SK-N-SH (cell line): ENCODE results near the gene KRTAP5-8. TPM values are rescaled to one million over a fixed set of nuclear protein-coding genes. Genes with fewer than 3 reads are reported as not detected.

Source experiments
- CTCF ChIA-PET: fragments of 300-600, 350-600 bp; formaldehyde crosslinking; extraction: SDS; loops from one replicate; lab custom pipeline; 2021; lab: Yijun Ruan, JAX
- POLR2A ChIA-PET: fragments of 350-600 bp; sonication (Branson Sonifier 250); formaldehyde crosslinking; extraction: SDS; loops from one replicate; lab custom pipeline; 2020; ENCODE audit warnings: antibody characterized with exemption, inconsistent platforms; lab: Yijun Ruan, JAX
- DNase-seq: peaks from one replicate; pipeline ENCODE4 v3.0.0; 2012
- H2AFZ ChIP-seq: fragments of 200-600 bp; sonication (generic); 2 replicates; pipeline ENCODE4 v1.8.1; 2016; ENCODE audit warnings: antibody characterized with exemption, mild to moderate bottlenecking, low read depth
- H3F3A ChIP-seq: fragments of 200-600 bp; sonication (generic); replicated peaks from 2 replicates; pipeline ENCODE3; 2016; ENCODE audit warnings: antibody characterized with exemption, mild to moderate bottlenecking; ENCODE audit not compliant: insufficient read depth
- H3K27ac ChIP-seq, 2 experiments: fragments of 200-500 bp in 1 of 2; fragments of 200-600 bp in 1 of 2; sonication (Bioruptor generic) in 1 of 2; sonication (generic), shearing (Covaris generic) in 1 of 2; 2 replicates each; pipeline versions ENCODE4 v1.5.1 to v1.6.1; 2014 to 2016; ENCODE audit warnings: low read depth in 2 of 2, inconsistent platforms in 1 of 2, low read length in 1 of 2, mild to moderate bottlenecking in 1 of 2, mixed read lengths in 1 of 2
- H3K27me3 ChIP-seq: fragments of 200-600 bp; sonication (generic), shearing (Covaris generic); 2 replicates; pipeline ENCODE4 v1.6.1; 2016; ENCODE audit warnings: mixed run types; ENCODE audit not compliant: insufficient read depth
- H3K36me3 ChIP-seq, 2 experiments: fragments of 200-500 bp in 1 of 2; fragments of 200-600 bp in 1 of 2; sonication (Bioruptor generic) in 1 of 2; sonication (generic) in 1 of 2; replicated peaks in 1 of 2; 2 replicates each; pipeline versions ENCODE3 to v1.5.1; 2014 to 2016; ENCODE audit warnings: low read length in 1 of 2, mild to moderate bottlenecking in 1 of 2; ENCODE audit not compliant: insufficient read depth in 2 of 2, control insufficient read depth in 1 of 2
- H3K4me1 ChIP-seq, 2 experiments: fragments of 200-500 bp in 1 of 2; fragments of 200-600 bp in 1 of 2; sonication (Bioruptor generic) in 1 of 2; sonication (generic), shearing (Covaris generic) in 1 of 2; 2 replicates each; pipeline versions ENCODE4 v1.5.1 to v1.6.1; 2014 to 2016; ENCODE audit warnings: low read depth in 1 of 2, low read length in 1 of 2, mixed run types in 1 of 2; ENCODE audit not compliant: insufficient read depth in 2 of 2, control insufficient read depth in 1 of 2
- H3K4me2 ChIP-seq: fragments of 200-600 bp; sonication (generic), shearing (Covaris generic); 2 replicates; pipeline ENCODE4 v1.6.1; 2017; ENCODE audit warnings: mixed run types
- H3K4me3 ChIP-seq, 2 experiments: fragments of 200-500 bp in 1 of 2; fragments of 200-600 bp in 1 of 2; sonication (Bioruptor generic) in 1 of 2; sonication (generic), shearing (Covaris generic) in 1 of 2; 2 replicates each; pipeline versions ENCODE4 v1.5.1 to v1.8.1; 2014 to 2016; ENCODE audit warnings: low read depth in 2 of 2, inconsistent platforms in 1 of 2, low read length in 1 of 2, mild to moderate bottlenecking in 1 of 2, mixed read lengths in 1 of 2, moderate library complexity in 1 of 2
- H3K79me2 ChIP-seq: fragments of 200-600 bp; sonication (generic); 2 replicates; pipeline ENCODE4 v1.8.1; 2017; ENCODE audit warnings: mild to moderate bottlenecking; ENCODE audit not compliant: insufficient read depth
- H3K9ac ChIP-seq: fragments of 200-600 bp; sonication (generic); 2 replicates; pipeline ENCODE4 v1.6.1; 2017; ENCODE audit warnings: mixed run types
- H3K9me2 ChIP-seq: fragments of 200-600 bp; sonication (generic); 2 replicates; pipeline ENCODE4 v1.6.1; 2017; ENCODE audit warnings: mixed run types
- H3K9me3 ChIP-seq: fragments of 200-600 bp; sonication (generic); 2 replicates; pipeline ENCODE4 v1.6.1; 2017; ENCODE audit warnings: mixed run types, mild to moderate bottlenecking, moderate library complexity
- H4K20me1 ChIP-seq: fragments of 200-600 bp; sonication (generic); 2 replicates; pipeline ENCODE4 v1.6.1; 2017; ENCODE audit warnings: mild to moderate bottlenecking, mixed run types; ENCODE audit not compliant: insufficient read depth
- CHD2 ChIP-seq: fragments of 150-350 bp; IDR thresholded peaks from 2 replicates; pipeline ENCODE4 v1.6.1; 2018; ENCODE audit warnings: low read length; ENCODE audit not compliant: partially characterized antibody
- CTCF ChIP-seq: fragments of 200-600 bp; sonication (generic); IDR thresholded peaks from 2 replicates; pipeline ENCODE4 v1.6.1; 2017; ENCODE audit warnings: antibody characterized with exemption, mild to moderate bottlenecking, moderate library complexity
- ELF1 ChIP-seq: IDR thresholded peaks from 2 replicates; pipeline ENCODE4 v1.4.0; 2012
- EP300 ChIP-seq, 2 experiments: IDR thresholded peaks; 2 replicates each; pipeline versions ENCODE4 v1.4.0 to v1.6.1; 2012; ENCODE audit warnings: borderline replicate concordance in 1 of 2, low read depth in 1 of 2, low read length in 1 of 2
- MXI1 ChIP-seq: IDR thresholded peaks from 2 replicates; pipeline ENCODE4 v1.6.1; 2012; ENCODE audit warnings: mild to moderate bottlenecking, low read depth, low read length, improper control_type of control experiment
- NFIC ChIP-seq: IDR thresholded peaks from 2 replicates; pipeline ENCODE4 v1.4.0; 2012; ENCODE audit warnings: borderline replicate concordance
- NRF1 ChIP-seq: IDR thresholded peaks from 2 replicates; pipeline ENCODE4 v1.6.1; 2012; ENCODE audit warnings: low read depth, mild to moderate bottlenecking, low read length
- POLR2AphosphoS5 ChIP-seq: IDR thresholded peaks from 2 replicates; pipeline ENCODE4 v1.6.1; 2012; ENCODE audit warnings: low read depth, low read length
- RAD21 ChIP-seq: IDR thresholded peaks from 2 replicates; pipeline ENCODE4 v1.6.1; 2012; ENCODE audit warnings: mild to moderate bottlenecking, low read length
- RCOR1 ChIP-seq: fragments of 150-350 bp; IDR thresholded peaks from 2 replicates; pipeline ENCODE4 v1.6.1; 2017; ENCODE audit warnings: antibody characterized with exemption, low read length
- RFX5 ChIP-seq: IDR thresholded peaks from 2 replicates; pipeline ENCODE4 v1.6.1; 2012; ENCODE audit warnings: mild to moderate bottlenecking, improper control_type of control experiment, low read length
- RXRA ChIP-seq: IDR thresholded peaks from 2 replicates; pipeline ENCODE4 v1.4.0; 2012; ENCODE audit warnings: low read depth, mild to moderate bottlenecking, borderline replicate concordance
- TCF12 ChIP-seq: IDR thresholded peaks from 2 replicates; pipeline ENCODE4 v1.4.0; 2012
- TEAD4 ChIP-seq: IDR thresholded peaks from 2 replicates; pipeline ENCODE4 v1.4.0; 2012; ENCODE audit warnings: mild to moderate bottlenecking, borderline replicate concordance; ENCODE audit not compliant: insufficient read depth
- USF1 ChIP-seq: IDR thresholded peaks from 2 replicates; pipeline ENCODE4 v1.4.0; 2012; ENCODE audit warnings: low read depth, borderline replicate concordance
- YY1 ChIP-seq: IDR thresholded peaks from 2 replicates; pipeline ENCODE4 v1.4.0; 2012; ENCODE audit warnings: low read depth, mild to moderate bottlenecking
- WGBS: methylation state at CpG from one replicate; pipeline ENCODE4 v1.1.6; 2017; ENCODE audit warnings: low lambda C conversion rate; 5-methylcytosine and 5-hydroxymethylcytosine counted together
- polyA plus RNA-seq, 3 experiments: library from polyadenylated mRNA; depleted of rRNA; stranded (reverse); fragments of >200 nt; gene quantifications; 2 replicates each; pipeline ENCODE4 v1.2.3, GENCODE V29; 2012
- TF ChIP-seq, protein P1 (sequence below): IDR thresholded peaks from 2 replicates; pipeline ENCODE4 v1.6.1; 2012; ENCODE audit warnings: mild to moderate bottlenecking, low read depth, low read length, moderate library complexity
- TF ChIP-seq, protein P2 (sequence below): IDR thresholded peaks from 2 replicates; pipeline ENCODE4 v1.4.0; 2012; ENCODE audit warnings: low read depth, borderline replicate concordance

Gene KRTAP5-8
- polyA plus RNA-seq, 1 of the 3 experiments (the other 2 are of a cell fraction): not detected

DNA sequence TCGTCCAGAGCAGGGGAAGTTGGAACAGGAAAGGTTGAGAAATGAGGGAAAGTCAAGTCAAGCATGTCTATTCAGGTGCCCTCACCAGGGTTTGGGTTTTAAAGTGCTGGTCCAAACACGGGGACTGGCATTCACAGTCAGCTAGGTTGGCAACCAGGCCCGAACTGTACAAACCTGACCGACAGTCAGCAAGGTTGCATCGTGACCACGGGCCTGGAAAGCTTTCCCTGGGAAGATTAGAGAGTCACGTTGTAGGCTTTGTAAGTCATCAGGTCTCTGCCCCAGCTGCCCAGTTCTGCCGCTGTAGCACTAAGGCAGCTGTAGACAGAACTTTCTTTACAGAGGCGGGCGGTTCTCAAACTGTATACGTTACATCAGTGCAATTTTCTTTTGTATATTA is 35.0 kb downstream of the KRTAP5-8 start:
- Histone ChIP-seq H3K27me3 (no peaks in the 10 kb centered on the region), H3F3A (no peaks in the 10 kb centered on the region), H3K27ac (no peak overlapping the region), H3K4me3 (no peak overlapping the region), H3K9ac (no peak overlapping the region), H3K4me1 (peaks cover 0 to 10% of the 10 kb centered on the region in 2 experiments; a peak in 1 of 4 replicates), H3K36me3 (no peaks in the 10 kb centered on the region), H3K9me2 (no peaks in the 10 kb centered on the region), H3K79me2 (no peaks in the 10 kb centered on the region), H2AFZ (no peak overlapping the region), H3K4me2 (no peak overlapping the region), H3K9me3 (no peaks in the 10 kb centered on the region), H4K20me1 (no peaks in the 10 kb centered on the region)
- ChIA-PET POLR2A (no interaction called here), CTCF (interaction anchor here (1.9 kb wide), 1 partner anchor 10 kb away, joined by 7 read pairs; the partner anchor contains the start of gene KRTAP5-11)
- WGBS: 44% methylated on average over 7 of the region's 11 CpGs
- no peak for DNase-seq
- TF ChIP-seq NRF1 (no peak), EP300 (IDR thresholded peaks at IDR 0.05; ENCODE audit: borderline replicate concordance in 1 of 2, low read depth in 1 of 2, low read length in 1 of 2) (no peak), RCOR1 (no peak), RFX5 (no peak), ELF1 (no peak), MXI1 (no peak), YY1 (no peak), CTCF (no peak), CHD2 (no peak), TCF12 (no peak), POLR2AphosphoS5 (no peak), RAD21 (no peak), USF1 (no peak), TEAD4 (no peak), NFIC (no peak), RXRA (no peak)
- TF ChIP-seq, protein P1, sequence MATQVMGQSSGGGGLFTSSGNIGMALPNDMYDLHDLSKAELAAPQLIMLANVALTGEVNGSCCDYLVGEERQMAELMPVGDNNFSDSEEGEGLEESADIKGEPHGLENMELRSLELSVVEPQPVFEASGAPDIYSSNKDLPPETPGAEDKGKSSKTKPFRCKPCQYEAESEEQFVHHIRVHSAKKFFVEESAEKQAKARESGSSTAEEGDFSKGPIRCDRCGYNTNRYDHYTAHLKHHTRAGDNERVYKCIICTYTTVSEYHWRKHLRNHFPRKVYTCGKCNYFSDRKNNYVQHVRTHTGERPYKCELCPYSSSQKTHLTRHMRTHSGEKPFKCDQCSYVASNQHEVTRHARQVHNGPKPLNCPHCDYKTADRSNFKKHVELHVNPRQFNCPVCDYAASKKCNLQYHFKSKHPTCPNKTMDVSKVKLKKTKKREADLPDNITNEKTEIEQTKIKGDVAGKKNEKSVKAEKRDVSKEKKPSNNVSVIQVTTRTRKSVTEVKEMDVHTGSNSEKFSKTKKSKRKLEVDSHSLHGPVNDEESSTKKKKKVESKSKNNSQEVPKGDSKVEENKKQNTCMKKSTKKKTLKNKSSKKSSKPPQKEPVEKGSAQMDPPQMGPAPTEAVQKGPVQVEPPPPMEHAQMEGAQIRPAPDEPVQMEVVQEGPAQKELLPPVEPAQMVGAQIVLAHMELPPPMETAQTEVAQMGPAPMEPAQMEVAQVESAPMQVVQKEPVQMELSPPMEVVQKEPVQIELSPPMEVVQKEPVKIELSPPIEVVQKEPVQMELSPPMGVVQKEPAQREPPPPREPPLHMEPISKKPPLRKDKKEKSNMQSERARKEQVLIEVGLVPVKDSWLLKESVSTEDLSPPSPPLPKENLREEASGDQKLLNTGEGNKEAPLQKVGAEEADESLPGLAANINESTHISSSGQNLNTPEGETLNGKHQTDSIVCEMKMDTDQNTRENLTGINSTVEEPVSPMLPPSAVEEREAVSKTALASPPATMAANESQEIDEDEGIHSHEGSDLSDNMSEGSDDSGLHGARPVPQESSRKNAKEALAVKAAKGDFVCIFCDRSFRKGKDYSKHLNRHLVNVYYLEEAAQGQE: no peak
- TF ChIP-seq, protein P2, sequence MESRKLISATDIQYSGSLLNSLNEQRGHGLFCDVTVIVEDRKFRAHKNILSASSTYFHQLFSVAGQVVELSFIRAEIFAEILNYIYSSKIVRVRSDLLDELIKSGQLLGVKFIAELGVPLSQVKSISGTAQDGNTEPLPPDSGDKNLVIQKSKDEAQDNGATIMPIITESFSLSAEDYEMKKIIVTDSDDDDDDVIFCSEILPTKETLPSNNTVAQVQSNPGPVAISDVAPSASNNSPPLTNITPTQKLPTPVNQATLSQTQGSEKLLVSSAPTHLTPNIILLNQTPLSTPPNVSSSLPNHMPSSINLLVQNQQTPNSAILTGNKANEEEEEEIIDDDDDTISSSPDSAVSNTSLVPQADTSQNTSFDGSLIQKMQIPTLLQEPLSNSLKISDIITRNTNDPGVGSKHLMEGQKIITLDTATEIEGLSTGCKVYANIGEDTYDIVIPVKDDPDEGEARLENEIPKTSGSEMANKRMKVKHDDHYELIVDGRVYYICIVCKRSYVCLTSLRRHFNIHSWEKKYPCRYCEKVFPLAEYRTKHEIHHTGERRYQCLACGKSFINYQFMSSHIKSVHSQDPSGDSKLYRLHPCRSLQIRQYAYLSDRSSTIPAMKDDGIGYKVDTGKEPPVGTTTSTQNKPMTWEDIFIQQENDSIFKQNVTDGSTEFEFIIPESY: no peak
